GM12878 (cell line): Measurements from ENCODE around the gene TPK1. TPM values are rescaled to one million over a fixed set of nuclear protein-coding genes. Genes with fewer than 3 reads are reported as not detected.

Source experiments
- ATAC-seq: fragments of 200-7000 bp; cut with Tn5 transposase; 3 replicates; pipeline ENCODE4 v1.9.1; 2020; ENCODE audit warnings: mild to moderate bottlenecking, moderate library complexity
- BruUV-seq: library from RNA; stranded (reverse); fragments of 400-500 nt; replicated peaks from 2 replicates; lab custom pipeline; 2021; lab: Mats Ljungman, UMichigan
- CTCF ChIA-PET: fragments of 300-600 bp; sonication (Branson Sonifier 250); formaldehyde crosslinking; extraction: SDS; loops from one replicate; lab custom pipeline; 2021; ENCODE audit warnings: inconsistent platforms; lab: Yijun Ruan, JAX
- POLR2A ChIA-PET: fragments of 350-600 bp; formaldehyde crosslinking; extraction: SDS; loops from one replicate; lab custom pipeline; 2021; ENCODE audit warnings: inconsistent platforms; lab: Charles Lee
- RAD21 ChIA-PET: fragments of 300-600 bp; sonication (Branson Sonifier 250); formaldehyde crosslinking; loops from one replicate; lab custom pipeline; 2023; ENCODE audit warnings: antibody characterized with exemption; ENCODE audit not compliant: unreplicated experiment; lab: Charles Lee
- SMC1A ChIA-PET: fragments of 300-600 bp; sonication (Branson Sonifier 250); formaldehyde crosslinking; loops from one replicate; lab custom pipeline; 2023; ENCODE audit not compliant: unreplicated experiment, uncharacterized antibody; lab: Charles Lee
- DNase-seq: peaks from one replicate; pipeline ENCODE4 v3.0.0-alpha.2; 2011; ENCODE audit warnings: low read depth, low spot score
- FAIRE-seq: peaks from 3 replicates; lab custom pipeline; 2011; peaks lifted over from hg19 to GRCh38; lab: Jason Lieb, UNC
- H2AFZ ChIP-seq: 2 replicates; pipeline ENCODE4 v1.6.0; 2011; ENCODE audit warnings: low read depth, low read length, control low read depth; ENCODE audit not compliant: control insufficient read depth
- H3K27ac ChIP-seq: 2 replicates; pipeline ENCODE4 v1.5.1; 2011; ENCODE audit warnings: control low read depth; ENCODE audit not compliant: control insufficient read depth, insufficient read depth
- H3K27me3 ChIP-seq, 2 experiments: replicated peaks in 1 of 2; 2 replicates each; pipeline versions ENCODE4 v1.6.0 to v1.6.1; 2011; ENCODE audit warnings: low read length in 1 of 2; ENCODE audit not compliant: control insufficient read depth in 2 of 2, insufficient read depth in 2 of 2
- H3K36me3 ChIP-seq, 2 experiments: 2 replicates each; pipeline ENCODE4 v1.5.1; 2011; ENCODE audit warnings: low read length in 1 of 2; ENCODE audit not compliant: control insufficient read depth in 2 of 2, insufficient read depth in 2 of 2
- H3K4me1 ChIP-seq: 2 replicates; pipeline ENCODE4 v1.6.1; 2011; ENCODE audit warnings: mild to moderate bottlenecking, low read length, moderate library complexity, mixed read lengths; ENCODE audit not compliant: control insufficient read depth, insufficient read depth
- H3K4me2 ChIP-seq: 2 replicates; pipeline ENCODE4 v1.6.0; 2011; ENCODE audit warnings: control low read depth; ENCODE audit not compliant: control insufficient read depth, insufficient read depth
- H3K4me3 ChIP-seq: fragments of 200-600 bp; sonication (generic); 2 replicates; pipeline ENCODE4 v1.5.1; 2016
- H3K79me2 ChIP-seq: 2 replicates; pipeline ENCODE4 v1.6.0; 2011; ENCODE audit warnings: low read length; ENCODE audit not compliant: control insufficient read depth, insufficient read depth
- H3K9ac ChIP-seq: 2 replicates; pipeline ENCODE4 v1.8.0; 2011; ENCODE audit warnings: low read length, control low read depth, mixed read lengths; ENCODE audit not compliant: control insufficient read depth, insufficient read depth
- H3K9me3 ChIP-seq: replicated peaks from 3 replicates; pipeline ENCODE4 v1.5.1; 2011; ENCODE audit warnings: mild to moderate bottlenecking, low read length; ENCODE audit not compliant: control insufficient read depth, insufficient read depth
- H4K20me1 ChIP-seq: 2 replicates; pipeline ENCODE4 v1.6.0; 2011; ENCODE audit not compliant: control insufficient read depth, insufficient read depth
- CEBPB ChIP-seq, 2 experiments: fragments of 150-350 bp in 1 of 2; IDR thresholded peaks; 2 replicates each; pipeline ENCODE4 v1.6.1; 2012 to 2014; ENCODE audit warnings: low read depth in 2 of 2, low read length in 2 of 2, borderline replicate concordance in 1 of 2, inconsistent platforms in 1 of 2
- EED ChIP-seq: sonication (generic); IDR thresholded peaks from 2 replicates; pipeline ENCODE4 v1.6.1; 2016; ENCODE audit warnings: antibody characterized with exemption, low read depth
- HSF1 ChIP-seq: fragments of 150-350 bp; IDR thresholded peaks from 2 replicates; pipeline ENCODE4 v1.6.1; 2014; ENCODE audit warnings: mild to moderate bottlenecking, low read depth, low read length
- IKZF1 ChIP-seq: fragments of 450-650 bp; conservative IDR thresholded peaks from 2 replicates; pipeline ENCODE4 v1.6.1; 2017; ENCODE audit warnings: antibody characterized with exemption, mild to moderate bottlenecking
- MEF2B ChIP-seq: fragments of 450-650 bp; IDR thresholded peaks from 2 replicates; pipeline ENCODE4 v1.6.1; 2018; ENCODE audit warnings: mild to moderate bottlenecking, moderate library complexity; ENCODE audit not compliant: partially characterized antibody, poor library complexity, severe bottlenecking
- PBX3 ChIP-seq: IDR thresholded peaks from 2 replicates; pipeline ENCODE4 v1.6.1; 2011; ENCODE audit warnings: mild to moderate bottlenecking, low read depth, low read length, moderate library complexity; ENCODE audit not compliant: insufficient replicate concordance
- RAD51 ChIP-seq: fragments of 450-650 bp; IDR thresholded peaks from 2 replicates; pipeline ENCODE4 v1.6.1; 2016; ENCODE audit warnings: moderate library complexity, mild to moderate bottlenecking, inconsistent platforms
- SREBF2 ChIP-seq: IDR thresholded peaks from 2 replicates; pipeline ENCODE4 v1.6.1; 2012; ENCODE audit warnings: mild to moderate bottlenecking, low read length
- TCF7 ChIP-seq: IDR thresholded peaks from 2 replicates; pipeline ENCODE4 v1.6.1; 2014; ENCODE audit warnings: antibody characterized with exemption, borderline replicate concordance
- ZBTB4 ChIP-seq: fragments of 450-650 bp; formaldehyde crosslinking; IDR thresholded peaks from 2 replicates; pipeline ENCODE4 v1.4.0; 2022; ENCODE audit warnings: mild to moderate bottlenecking, moderate library complexity
- WGBS: methylation state at CpG from one replicate; pipeline ENCODE4 v1.1.6; 2016; ENCODE audit warnings: low lambda C conversion rate; ENCODE audit not compliant: insufficient replicate concordance, insufficient coverage; ENCODE audit errors: missing lambda C conversion rate; 5-methylcytosine and 5-hydroxymethylcytosine counted together
- in situ Hi-C: fragments of 300-500 bp; cut with MboI; formaldehyde crosslinking; loops from 9 replicates; pipeline ENCODE4 v1.14.3; 2018; ENCODE audit warnings: mixed read lengths
- intact Hi-C: fragments of 100-400 bp; cut with micrococcal nuclease; formaldehyde crosslinking; loops from one replicate; pipeline ENCODE4 v1.14.2; 2022; ENCODE audit not compliant: unreplicated experiment
- polyA plus RNA-seq, 11 experiments: library from polyadenylated mRNA; depleted of rRNA in 4 of 11; unstranded in 6 of 11; stranded (reverse) in 5 of 11; fragments of >200 nt; fragmentation: Nextera tagmentation in 4 of 11; fragmentation: Illumina TruSeq in 1 of 11; extraction: Ambion mirVana in 4 of 11; extraction: Trizol in 1 of 11; gene quantifications; 1 replicate in 1 of 11; 2 replicates in 10 of 11; pipeline versions ENCODE4 v1.2.1 to v1.2.3, GENCODE V29; 2011 to 2016; ENCODE audit warnings: inconsistent platforms in 2 of 11, missing spikeins in 2 of 11, low read depth in 1 of 11
- total RNA-seq, 4 experiments: library from RNA; depleted of rRNA in 3 of 4; stranded (reverse); fragments of >200 nt in 3 of 4; fragmentation: Illumina TruSeq in 1 of 4; extraction: Trizol in 1 of 4; gene quantifications; 2 replicates each; pipeline versions ENCODE4 v1.2.1 to v1.2.3, GENCODE V29; 2013 to 2021

The TPK1 gene
- total and polyA plus RNA-seq, 10 of the 15 experiments (the other 5 are each of a cell fraction or from before 2014, with no cell fraction given) = 7.1 to 19.0 (median 9.3) TPM

- peak; percentile 27 for FAIRE-seq
- ChIA-PET CTCF (no interaction called here), POLR2A (no interaction called here), SMC1A (no interaction called here)
- Histone ChIP-seq H3K4me3 (no peak overlapping the region), H2AFZ (no peak overlapping the region), H3K4me1 (no peaks in the 10 kb centered on the region), H3K9me3 (no peaks in the 10 kb centered on the region; the same call in 2 of the 3 replicates), H3K27me3 (no peaks in the 10 kb centered on the region), H3K27ac (no peak overlapping the region), H4K20me1 (no peaks in the 10 kb centered on the region), H3K9ac (no peak overlapping the region), H3K4me2 (no peak overlapping the region), H3K79me2 (no peaks in the 10 kb centered on the region)
- DNase-seq = no peak
- ATAC-seq = no peak
- in situ Hi-C loops = no loop called here
- WGBS = 65% methylated on average over 4 of the region's 4 CpGs
- no TSS peak for BruUV-seq
- TF ChIP-seq CEBPB (IDR thresholded peaks at IDR 0.05; ENCODE audit: borderline replicate concordance in 1 of 2, low read depth in 2 of 2, low read length in 2 of 2) (no peak), MEF2B (no peak), SREBF2 (no peak), HSF1 (no peak), TCF7 (no peak), IKZF1 (no peak), ZBTB4 (CRISPR knock-in tag) (no peak), EED (no peak), PBX3 (no peak), RAD51 (no peak)
- TF ChIP-seq, all 136 proteins: peak for 0
- H3K36me3 ChIP-seq = no peaks in the 10 kb centered on the region
- intact Hi-C loops = no loop called here
- RAD21 ChIA-PET = no interaction called here
These were observed 346.3 kb downstream of the TPK1 start for GRCh38 chr7:144489504-144489903.
